NCI-H2107 (cell line): ENCODE results near the gene UBXN4.
"Not testable (repeated sequence)": the region's sequence is repeated elsewhere in the genome, so short reads cannot be mapped to it uniquely, and the experiment has no call there.

Experiments
- DNase-seq: peaks from one replicate; lab custom pipeline; 2025; lab: John Stamatoyannopoulos, UW

UBXN4 gene

GRCh38 chr2:135768863-135769262 lies 27.2 kb downstream of the UBXN4 start:
- DNase-seq: no peak

- DNase-seq: no peak
Observed at GRCh38 chr2:135773319-135773718, 31.7 kb downstream of the UBXN4 start.

- DNase-seq: no peak
Observed at GRCh38 chr2:135773917-135774316, 32.3 kb downstream of the UBXN4 start.

- no peak for DNase-seq
Observed at GRCh38 chr2:135775420-135775819, 33.8 kb downstream of the UBXN4 start.

- no peak for DNase-seq
Observed at GRCh38 chr2:135776367-135776766, 34.7 kb downstream of the UBXN4 start.

- DNase-seq: no peak
Observed at GRCh38 chr2:135782231-135782630, 40.6 kb downstream of the UBXN4 start.

- DNase-seq: no peak
Observed at GRCh38 chr2:135783439-135783838, 41.8 kb downstream of the UBXN4 start.

GRCh38 chr2:135785032-135785431 lies 43.4 kb downstream of the UBXN4 start:
- no peak for DNase-seq

GRCh38 chr2:135786823-135787222 lies 45.2 kb downstream of the UBXN4 start:
- DNase-seq: no peak

- DNase-seq: no peak
Observed at GRCh38 chr2:135790423-135790822, 48.8 kb downstream of the UBXN4 start.

GRCh38 chr2:135791418-135792190 lies 49.9 kb downstream of the UBXN4 start:
- no peak for DNase-seq

GRCh38 chr2:135792401-135793150 lies 50.9 kb downstream of the UBXN4 start:
- DNase-seq: no peak

- DNase-seq: not testable (repeated sequence)
Observed at GRCh38 chr2:135795641-135796040, 54.0 kb downstream of the UBXN4 start.

- DNase-seq: no peak
Observed at GRCh38 chr2:135796606-135797005, 55.0 kb downstream of the UBXN4 start.

- DNase-seq: peak; percentile 32
Observed at GRCh38 chr2:135797497-135798274, 56.0 kb downstream of the UBXN4 start.

- DNase-seq: no peak
Observed at GRCh38 chr2:135798275-135798705, 56.6 kb downstream of the UBXN4 start.

- DNase-seq: no peak
Observed at GRCh38 chr2:135798762-135799161, 57.1 kb downstream of the UBXN4 start.

GRCh38 chr2:135799738-135800137 lies 58.1 kb downstream of the UBXN4 start:
- no peak for DNase-seq

GRCh38 chr2:135800513-135801460 lies 59.1 kb downstream of the UBXN4 start:
- no peak for DNase-seq

- no peak for DNase-seq
Observed at GRCh38 chr2:135802350-135802749, 60.7 kb downstream of the UBXN4 start.

GRCh38 chr2:135803278-135803677 lies 61.6 kb downstream of the UBXN4 start:
- DNase-seq: no peak
